Activated T-helper 1 cell treated with anti-CD3 and anti-CD28 coated beads, Interleukin-2, amount 50 U/mL, for 16 hours (primary cell): ENCODE results near the gene CSTF3.
"Not testable (repeated sequence)": the region's sequence is repeated elsewhere in the genome, so short reads cannot be mapped to it uniquely, and the experiment has no call there.

Experiments used
- DNase-seq, 2 donors: peaks; one replicate each; pipeline ENCODE4 v3.0.0-alpha.2; 2020; ENCODE audit warnings: low read depth in 1 of 2, low spot score in 1 of 2

CSTF3 gene

DNA sequence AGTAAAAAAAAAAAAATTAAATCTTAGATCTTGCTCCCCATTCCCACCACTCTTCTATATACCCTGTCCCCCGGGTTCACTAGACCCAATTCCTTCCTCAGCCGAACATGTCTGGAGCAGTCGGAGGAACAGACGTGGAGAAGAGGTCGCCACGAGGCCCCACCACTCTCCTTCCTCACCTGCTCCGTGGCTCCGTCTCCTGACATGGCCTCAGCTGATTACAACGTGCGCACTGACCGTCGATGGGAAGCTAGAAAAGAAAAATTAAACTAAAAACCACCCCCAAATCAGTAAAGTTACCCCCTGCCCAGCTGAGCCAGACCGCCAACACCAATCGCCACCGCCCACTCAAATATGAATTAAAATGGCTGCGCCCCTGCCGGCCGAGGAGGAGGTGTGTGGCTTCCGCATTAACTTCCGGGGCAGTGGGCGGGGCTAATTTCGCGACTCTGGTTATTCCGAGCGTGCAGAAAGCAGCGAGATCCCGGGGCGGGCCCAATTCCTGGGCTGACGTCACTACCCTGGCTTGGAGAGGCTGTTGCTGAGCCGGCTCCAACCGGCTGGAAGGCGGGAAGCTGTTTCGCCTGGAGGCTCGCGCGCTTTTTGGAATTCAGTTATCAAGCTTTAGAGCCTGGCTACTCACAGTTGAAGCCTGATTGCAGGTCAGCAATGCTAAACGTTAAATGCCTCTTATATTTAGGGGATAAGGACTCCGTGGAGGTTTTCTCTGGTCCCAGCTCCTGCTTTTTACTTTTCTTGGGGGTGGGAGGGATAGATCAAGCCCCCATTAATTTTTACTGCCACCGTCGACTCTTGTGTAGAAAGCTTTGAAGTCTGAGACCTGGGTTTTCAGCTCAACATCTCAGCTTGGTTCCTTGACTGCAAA lies at the start of gene CSTF3:
CSTF3 (minus strand) TSS at position 361 of the 886 bp plus-strand sequence; CDS start at position 206, 155 bp downstream.
- DNase-seq: peak; percentile 89 to 92

DNA sequence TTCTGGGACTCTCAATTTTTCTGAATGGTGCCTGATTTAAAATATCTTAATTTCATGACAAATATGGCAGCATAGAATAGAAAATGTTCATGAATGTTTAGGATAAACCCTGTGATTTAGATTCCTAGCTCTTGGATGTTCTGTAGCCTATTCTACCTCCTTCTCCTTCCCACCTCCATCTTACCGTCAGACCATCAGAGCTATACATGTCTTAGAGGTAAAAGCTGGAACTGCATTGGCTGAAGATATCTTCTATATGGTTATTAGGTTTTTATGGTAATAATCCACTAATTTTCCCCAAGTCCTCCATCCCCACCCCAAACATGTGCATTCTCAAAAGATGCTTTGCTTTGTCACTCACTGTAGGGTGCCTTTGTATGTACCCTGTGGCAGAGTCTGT lies 46.9 kb upstream of the CSTF3 start:
- DNase-seq: no peak

DNA sequence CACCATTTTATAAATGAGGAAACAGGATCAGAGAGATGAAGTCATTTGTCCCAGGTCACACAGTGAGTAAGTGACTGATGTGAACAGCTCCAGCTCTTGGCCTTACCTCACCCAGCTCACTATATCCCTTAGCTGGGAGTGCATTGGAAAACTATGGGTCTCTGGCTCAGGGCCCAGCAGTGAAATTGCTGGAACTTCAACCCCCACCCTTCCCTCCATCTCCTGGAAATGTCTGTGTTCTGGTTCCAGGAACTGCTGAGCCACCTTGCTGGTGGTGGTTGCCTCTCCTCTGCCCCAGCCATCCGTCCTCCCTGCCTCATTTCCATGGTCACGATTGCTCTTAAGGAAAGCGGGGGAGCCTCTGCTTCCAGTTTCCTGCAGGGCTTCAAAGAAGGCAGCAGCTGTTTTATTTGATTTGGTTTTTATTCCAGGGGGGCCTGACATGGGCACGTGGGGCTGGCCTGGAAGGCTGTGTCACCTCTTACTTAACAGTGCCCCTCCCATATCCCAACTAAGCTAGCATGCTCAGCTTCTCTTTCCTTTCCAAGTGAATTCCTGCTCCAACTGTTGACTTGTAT lies 46.2 kb upstream of the CSTF3 start:
- DNase-seq: no peak

DNA sequence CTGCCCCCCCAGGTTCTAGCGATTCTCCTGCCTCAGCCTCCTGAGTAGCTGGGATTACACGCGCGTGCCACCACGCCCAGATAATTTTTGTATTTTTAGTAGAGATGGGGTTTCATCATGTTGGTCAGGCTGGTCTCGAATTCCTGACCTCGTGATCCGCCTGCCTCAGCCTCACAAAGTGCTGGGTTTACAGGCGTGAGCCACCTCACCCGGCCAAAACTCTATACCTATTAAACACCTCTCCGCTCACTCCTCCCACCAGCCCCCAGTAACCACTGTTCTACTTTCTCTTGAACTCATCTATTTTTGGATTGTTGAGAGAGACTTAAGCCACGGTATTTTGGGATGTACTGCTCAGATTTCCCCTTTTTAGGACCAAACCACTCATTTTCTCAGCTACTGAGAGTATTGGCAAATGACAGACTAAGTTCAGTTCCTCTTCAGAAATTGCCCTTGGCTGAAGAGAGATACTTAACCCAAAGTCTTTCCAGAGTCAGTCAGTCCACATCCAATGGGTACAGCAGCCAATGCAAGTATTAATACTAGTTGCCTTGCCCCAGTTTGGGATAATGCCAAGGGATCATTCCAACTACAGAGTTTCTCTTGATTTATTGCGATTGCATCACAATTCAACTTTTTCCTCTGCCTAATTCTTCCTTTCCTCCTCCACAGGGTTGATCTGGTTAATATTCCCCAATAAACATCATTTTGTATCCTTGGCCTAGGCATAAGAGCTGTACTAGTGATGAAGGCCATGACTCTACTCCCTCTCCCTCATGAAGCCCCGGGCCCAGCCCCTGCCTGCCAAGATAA lies 36.8 kb upstream of the CSTF3 start:
- no peak for DNase-seq

DNA sequence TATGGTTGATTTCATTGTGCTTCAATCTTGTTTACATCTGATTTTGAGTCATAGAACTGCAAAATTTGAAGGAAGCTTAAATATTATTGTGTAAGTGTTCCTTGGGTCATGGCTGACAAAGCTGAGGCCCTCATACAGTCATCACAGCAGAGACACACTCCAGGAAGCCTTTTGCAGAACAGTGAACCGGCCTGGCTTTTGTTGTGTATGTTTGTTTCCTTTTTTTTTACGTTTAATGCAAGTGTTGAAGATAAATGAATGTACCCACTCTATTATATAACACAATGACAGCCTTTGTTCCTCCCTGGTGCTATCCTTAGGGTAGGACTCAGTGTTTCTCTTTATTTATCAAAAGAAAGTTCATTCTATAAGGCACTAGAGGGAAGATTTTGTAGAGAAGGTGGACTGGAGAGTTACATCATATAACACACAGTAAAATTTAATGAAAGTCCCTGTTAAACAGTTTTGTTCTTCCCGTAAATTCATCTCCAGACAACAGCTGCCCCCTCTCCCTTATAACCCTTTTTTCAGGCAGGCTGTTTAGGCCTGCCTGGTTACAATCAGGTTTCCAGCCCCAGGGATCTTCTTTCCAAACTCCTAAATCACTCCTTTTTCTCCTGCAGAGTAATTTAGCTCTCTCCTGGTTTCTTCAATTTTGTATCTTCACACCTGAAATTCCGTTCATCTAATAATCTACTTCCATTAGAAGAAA lies 34.3 kb upstream of the CSTF3 start:
- DNase-seq: no peak

DNA sequence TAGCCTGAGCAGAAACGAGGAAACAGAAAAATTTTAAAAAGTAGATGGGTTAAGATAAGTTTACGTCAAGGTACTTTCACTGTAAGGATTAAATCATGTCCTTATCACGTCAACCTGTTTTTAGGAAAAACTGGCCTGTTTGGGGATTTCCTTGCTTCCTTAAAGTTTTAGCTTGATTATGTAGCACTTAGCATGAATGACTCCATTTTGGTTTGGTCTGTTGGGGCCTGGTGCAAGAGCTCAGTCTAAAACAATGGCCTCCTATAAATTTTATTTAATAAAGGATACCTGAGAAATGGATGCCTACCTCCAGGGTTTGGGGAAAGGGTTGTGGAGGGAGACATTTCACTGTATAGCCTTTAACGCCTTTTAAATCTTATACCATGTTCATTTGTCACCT lies 33.2 kb upstream of the CSTF3 start:
- DNase-seq: no peak

DNA sequence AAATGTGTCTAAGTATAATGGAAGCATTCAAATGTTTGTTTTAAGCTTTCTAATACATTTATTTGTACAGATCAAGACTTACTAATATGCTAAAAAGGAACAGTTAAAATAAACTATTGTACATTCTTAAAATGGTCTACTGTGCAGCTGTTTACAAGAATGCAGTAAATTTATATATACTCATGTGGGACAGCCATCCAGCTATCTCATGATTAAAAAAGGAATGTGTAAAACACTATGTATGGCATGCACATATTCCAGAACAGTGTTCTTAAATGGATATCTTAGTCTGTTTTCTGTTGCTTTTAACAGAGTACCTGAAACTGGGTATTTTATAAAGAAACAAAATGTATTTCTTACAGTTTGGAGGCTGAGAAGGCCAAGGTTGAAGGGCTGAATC lies 30.2 kb upstream of the CSTF3 start:
- DNase-seq: no peak

DNA sequence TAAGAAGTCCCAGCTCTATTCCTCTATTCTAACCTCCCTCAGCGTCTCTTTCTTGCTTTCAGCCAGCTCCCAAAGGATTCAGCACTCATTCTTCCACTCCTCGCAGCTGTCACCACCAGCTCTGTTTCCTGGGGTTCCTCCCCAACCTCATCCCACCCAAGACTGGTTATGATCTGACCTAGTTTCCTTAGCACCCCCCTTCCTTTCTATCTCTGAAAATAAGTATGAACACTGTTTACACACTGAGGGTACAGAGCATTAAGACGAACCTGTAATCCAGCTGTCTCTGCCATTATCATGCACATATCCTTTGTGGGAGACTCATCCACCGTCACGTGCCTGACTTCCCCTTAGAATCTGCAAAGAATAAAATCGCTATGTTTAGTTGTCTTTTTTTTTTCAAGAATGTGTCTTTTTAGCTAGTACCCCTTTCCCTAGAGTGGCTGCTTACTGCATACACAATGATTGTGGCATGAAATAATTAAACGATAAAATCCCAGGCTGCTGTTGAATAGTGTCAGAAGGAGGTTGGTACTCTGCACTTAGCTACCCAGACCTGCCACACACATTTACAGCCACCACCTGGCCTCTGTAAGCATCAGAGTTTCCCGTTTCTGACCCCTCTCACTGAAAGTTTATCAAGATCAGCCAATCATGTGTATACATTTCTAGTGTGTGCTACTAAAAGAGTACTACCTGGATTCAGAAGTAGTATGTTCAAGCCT lies 26.9 kb upstream of the CSTF3 start:
- DNase-seq: no peak

DNA sequence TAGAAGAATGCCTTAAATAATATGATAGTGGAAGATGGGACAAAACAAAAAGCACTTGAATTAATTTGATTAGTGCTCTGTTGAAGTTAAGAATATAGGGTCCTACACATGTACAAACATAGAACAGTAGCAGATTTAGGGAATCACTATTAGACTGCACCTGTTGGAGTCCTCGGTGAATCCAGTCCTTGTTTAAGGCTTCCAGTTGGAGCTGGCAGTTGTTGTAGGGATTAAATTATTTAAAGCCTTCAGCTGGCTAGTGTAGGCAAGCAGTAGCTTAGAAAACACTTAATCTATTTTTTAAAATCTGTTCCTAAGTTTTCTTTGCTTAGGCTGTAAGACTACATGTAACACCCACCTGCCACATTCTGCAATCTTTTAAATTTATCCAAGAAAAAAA lies 24.5 kb upstream of the CSTF3 start:
- DNase-seq: no peak

DNA sequence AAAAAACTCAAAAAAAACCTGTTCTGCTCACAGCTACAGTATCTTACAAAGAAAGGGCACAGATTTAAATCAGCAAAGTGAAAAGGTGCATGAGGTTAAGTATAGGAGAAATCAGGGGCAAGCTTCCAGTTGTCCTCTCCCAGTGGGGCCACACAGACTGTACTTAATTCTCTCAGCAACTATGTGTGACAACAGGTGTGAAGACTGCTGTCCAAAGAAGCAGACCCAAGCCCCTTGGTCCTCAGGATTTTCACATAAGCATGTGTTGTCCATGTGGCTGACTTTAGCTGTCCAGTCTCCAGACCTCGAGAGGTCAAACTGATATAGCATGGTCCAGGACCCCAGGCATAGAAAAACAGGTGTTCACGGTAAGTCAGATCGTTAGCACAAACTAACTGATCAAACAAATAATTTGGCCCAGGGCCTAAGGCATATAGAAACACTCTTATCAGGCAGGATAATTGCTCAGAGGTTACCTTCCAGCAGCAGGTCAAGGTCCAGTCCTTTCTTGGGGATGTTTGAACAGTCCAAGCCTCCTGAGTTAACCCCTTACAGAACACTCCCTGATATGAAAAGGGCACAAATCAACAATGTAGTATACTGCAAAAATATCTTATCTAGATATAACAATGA lies 21.1 kb upstream of the CSTF3 start:
- DNase-seq: no peak

DNA sequence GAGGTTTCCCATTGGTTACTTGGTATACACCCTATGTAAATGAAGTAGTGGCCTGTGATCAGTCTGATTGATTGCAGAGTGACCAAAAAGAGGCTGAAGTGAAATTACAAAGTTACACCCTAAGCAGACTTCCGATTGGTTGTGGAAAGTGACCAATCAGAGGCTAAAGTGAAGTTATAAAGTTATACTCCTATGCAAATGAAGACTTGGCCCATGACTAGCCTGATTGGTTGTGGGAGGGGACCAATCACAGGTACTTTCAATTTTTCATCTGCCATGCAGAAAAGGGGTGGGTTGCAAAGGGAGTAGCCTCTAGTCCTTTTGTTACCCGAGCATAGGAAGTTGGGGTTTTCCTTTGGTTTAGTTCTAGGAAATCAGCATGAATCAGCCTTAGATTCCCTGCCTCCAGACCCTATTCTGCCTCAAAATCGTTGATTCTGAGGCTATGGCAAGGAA lies 18.1 kb upstream of the CSTF3 start:
- no peak for DNase-seq

DNA sequence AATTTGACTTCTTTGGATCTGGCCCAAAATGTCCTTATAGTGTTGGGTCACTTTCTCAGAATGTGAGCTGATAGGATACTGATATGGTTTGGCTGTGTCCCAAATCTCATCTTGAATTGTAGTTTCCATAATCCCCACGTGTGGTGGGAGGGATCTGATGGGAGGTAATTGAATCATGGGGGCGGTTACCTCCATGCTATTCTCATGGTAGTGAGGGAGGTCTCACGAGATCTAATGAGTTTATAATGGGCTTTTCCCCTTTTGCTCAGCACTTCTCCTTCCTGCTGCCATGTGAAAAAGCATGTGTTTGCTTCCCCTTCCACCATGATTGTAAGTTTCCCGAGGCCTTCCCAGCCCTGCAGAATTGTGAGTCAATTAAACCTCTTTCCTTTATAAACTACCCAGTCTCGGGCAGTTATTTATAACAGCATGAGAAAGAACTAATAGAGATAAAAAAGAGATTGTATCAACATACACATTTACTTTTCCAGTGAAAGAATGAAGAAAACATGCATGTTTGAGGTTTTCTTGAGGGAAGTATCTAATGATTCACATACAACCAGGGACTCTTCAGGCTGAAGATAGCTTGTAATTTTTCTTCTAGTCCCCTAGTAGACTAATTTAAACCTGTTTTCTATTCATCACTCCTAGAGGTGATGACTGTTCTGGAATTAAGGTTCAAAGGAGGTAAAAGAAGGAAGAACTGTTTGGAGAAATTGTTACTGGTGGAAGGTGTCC lies 17.3 kb upstream of the CSTF3 start:
- no peak for DNase-seq

DNA sequence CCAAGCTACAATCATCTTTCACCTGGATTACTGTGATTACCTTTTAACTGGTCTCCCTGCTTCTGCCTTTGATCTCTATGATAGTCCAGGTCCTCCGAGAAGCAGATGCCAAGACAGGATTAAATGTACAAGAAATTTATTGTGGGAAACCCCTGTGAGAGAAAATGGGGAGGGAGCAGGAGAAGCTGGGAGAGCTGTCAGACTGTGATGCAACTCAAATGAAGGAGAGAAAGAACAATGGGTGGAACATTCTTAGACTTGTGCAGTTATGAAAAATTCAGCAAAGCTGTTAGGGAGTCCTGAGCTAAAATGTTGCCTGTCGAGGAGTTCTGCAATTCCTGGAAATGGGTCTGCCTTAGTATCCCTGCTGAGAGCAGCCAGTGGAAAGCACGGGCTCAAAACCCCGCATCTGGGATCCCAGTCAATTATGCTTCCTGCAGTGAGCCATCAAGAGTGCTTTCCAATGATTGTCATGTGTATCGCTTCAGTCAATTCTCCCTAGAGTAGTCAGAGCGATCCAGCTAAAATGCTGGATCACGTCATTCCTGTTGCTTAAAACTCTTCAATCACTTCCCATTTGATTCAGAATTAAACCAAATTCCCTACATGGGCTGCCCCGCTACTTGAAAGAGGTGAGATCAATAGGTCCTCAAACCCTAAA lies 16.5 kb upstream of the CSTF3 start:
- no peak for DNase-seq

DNA sequence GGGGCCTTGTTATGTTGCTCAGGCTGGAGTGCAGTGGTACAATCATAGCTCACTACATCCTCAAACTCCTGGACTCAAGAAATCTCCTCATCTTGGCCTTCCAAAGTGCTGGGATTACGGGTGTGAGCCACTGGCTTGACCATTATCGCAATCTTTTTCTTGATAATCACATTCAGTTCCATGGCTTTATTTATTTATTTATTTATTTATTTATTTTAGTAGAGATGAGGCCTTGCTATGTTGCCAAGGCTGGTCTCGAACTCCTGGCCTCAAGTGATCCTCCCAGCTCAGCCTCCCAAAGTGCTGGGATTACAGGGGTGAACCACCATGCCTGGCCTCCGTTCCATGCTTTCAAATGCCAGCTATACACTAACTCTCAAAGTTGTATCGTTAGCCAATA lies 15.5 kb upstream of the CSTF3 start:
- not testable (repeated sequence) for DNase-seq

DNA sequence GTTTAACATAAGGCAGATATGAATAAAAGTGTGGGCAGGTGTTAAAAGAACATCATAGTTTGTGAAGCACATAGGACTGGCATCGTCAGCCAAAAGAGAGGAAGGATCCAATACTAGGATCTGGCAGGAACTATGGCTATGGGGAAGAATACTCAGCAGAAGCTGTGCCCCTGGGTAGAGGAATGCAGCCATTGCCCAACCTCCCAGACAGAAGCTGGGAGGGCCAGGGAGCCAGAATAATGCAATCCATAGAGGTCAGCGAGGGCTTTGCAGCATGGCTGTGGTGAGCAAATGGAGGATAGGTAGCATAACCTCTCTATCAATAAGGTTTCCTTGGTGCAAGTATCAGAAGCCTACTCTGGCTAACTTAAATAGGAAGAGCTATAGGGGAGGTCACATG lies 11.7 kb upstream of the CSTF3 start:
- no peak for DNase-seq

DNA sequence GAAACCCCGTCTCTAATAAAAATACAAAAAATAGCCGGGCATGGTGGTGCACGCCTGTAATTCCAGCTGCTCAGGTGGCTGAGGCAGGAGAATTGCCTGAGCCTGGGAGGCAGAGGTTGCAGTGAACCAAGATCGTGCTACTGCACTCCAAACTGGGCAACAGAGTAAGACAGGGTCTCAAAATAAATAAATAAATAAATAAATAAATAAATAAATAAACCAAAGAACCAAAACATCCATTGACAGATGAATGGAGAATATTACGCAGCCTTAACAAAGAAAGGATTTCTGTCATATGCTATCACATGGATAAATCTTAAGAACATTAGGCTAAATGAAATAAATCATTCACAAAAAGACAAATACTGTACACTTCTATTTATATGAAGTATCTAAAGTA lies 11.1 kb upstream of the CSTF3 start:
- DNase-seq: no peak

DNA sequence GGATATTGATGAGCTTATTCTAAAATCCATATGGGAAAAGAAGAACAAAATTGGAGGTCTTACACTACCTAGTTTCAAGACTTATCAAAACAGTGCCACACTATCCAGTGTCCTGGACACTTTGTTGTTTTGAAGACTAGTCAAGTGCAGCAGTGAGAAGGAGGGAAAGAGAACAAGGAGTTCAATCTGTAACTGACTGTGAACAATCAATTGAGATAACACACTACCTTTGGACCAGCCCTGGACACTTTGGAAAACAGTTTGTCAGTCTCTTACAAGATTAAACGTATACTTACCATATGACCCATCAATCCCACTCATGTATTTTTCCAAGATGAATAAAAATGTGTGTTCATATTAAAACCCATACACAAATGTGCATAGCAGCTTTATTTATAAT lies 10.0 kb upstream of the CSTF3 start:
- DNase-seq: no peak

DNA sequence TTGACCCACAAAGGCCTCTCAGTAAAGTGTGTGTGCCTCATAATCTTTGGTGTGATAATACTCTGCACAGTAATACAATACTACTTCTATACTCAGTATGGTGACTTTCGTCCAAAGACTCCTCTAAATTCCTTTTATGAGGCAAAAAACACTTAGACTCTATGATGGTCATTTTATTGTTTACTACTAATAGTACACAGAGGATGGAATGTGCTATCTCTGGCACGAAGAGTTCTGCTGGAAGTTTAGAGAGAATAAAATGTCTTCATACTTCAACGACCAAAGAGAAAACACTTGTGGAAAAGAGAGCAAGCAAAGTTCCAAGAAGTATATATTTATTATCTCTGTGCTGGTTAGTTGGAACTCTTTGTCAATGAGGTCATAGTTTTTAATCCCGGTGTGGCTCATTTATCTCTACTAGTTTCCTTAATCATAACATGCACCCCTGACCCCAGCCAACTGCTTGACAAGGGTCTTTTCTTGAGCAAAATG lies 7.5 kb upstream of the CSTF3 start:
- DNase-seq: no peak

DNA sequence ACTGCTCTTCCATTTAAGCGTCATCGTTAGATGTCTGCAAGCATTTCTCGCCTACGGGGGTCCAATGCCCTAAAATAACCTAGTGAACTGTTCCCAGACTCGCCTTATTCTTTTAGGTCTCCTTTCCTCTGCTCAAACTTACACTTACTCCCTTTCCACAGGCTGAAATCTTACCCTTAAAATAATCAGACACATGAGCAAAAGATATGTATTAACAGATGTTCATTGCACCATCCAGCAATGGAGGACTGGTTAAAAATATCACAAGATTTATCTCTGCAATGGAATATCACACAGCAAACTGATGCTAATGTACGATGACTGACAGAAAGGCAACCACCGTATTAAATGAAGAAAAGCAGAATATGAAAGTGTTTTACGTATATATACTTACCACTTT lies 1.6 kb upstream of the CSTF3 start:
- no peak for DNase-seq
